H1 (cell line): ENCODE results near the gene FMN2. TPM values are rescaled to one million over a fixed set of nuclear protein-coding genes. Genes with fewer than 3 reads are reported as not detected.

Experiments used
- CTCF ChIA-PET: fragments of 300-600 bp; sonication (Branson Sonifier 250); formaldehyde crosslinking; loops from one replicate; lab custom pipeline; 2021; ENCODE audit not compliant: partially characterized antibody; lab: Charles Lee
- POLR2A ChIA-PET: fragments of 300-600 bp; sonication (Branson Sonifier 250); formaldehyde crosslinking; loops from one replicate; lab custom pipeline; 2021; ENCODE audit warnings: inconsistent platforms; ENCODE audit not compliant: partially characterized antibody; lab: Charles Lee
- DNase-seq, 2 experiments: peaks; one replicate each; pipeline versions ENCODE4 v3.0.0 to v3.0.0-alpha.2; 2010 to 2022; ENCODE audit warnings: low spot score in 2 of 2, low read depth in 1 of 2, mixed read lengths in 1 of 2
- FAIRE-seq: peaks from 2 replicates; lab custom pipeline; 2011; peaks lifted over from hg19 to GRCh38; lab: Jason Lieb, UNC
- H2AFZ ChIP-seq: 2 replicates; pipeline ENCODE4 v1.8.1; 2012; ENCODE audit warnings: low read length, inconsistent platforms
- H2AK5ac ChIP-seq: 2 replicates; pipeline ENCODE4 v1.6.1; 2013; ENCODE audit warnings: low read depth, low read length
- H2BK120ac ChIP-seq: replicated peaks from 2 replicates; pipeline ENCODE3; 2013; ENCODE audit warnings: low read depth, low read length, inconsistent platforms
- H2BK12ac ChIP-seq: 2 replicates; pipeline ENCODE4 v1.6.1; 2013; ENCODE audit warnings: low read depth, low read length
- H2BK15ac ChIP-seq: 2 replicates; pipeline ENCODE4 v1.6.1; 2013; ENCODE audit warnings: low read length
- H2BK20ac ChIP-seq: 2 replicates; pipeline ENCODE4 v1.6.1; 2013; ENCODE audit warnings: low read length
- H2BK5ac ChIP-seq: 2 replicates; pipeline ENCODE4 v1.6.1; 2013; ENCODE audit warnings: low read depth, low read length
- H3K14ac ChIP-seq: 2 replicates; pipeline ENCODE4 v1.6.1; 2013; ENCODE audit warnings: inconsistent platforms; ENCODE audit not compliant: insufficient read length
- H3K18ac ChIP-seq: 2 replicates; pipeline ENCODE4 v1.6.1; 2013; ENCODE audit warnings: low read length; ENCODE audit errors: extremely low read depth
- H3K23ac ChIP-seq: 2 replicates; pipeline ENCODE4 v1.6.1; 2013; ENCODE audit warnings: inconsistent platforms; ENCODE audit not compliant: insufficient read length
- H3K23me2 ChIP-seq: 2 replicates; pipeline ENCODE4 v1.6.1; 2013; ENCODE audit warnings: low read depth, low read length
- H3K27ac ChIP-seq: 2 replicates; pipeline ENCODE4 v1.6.1; 2011; ENCODE audit warnings: low read depth, low read length, inconsistent platforms
- H3K27me3 ChIP-seq, 4 experiments: replicated peaks in 1 of 4; 1 replicate in 1 of 4; 2 replicates in 3 of 4; pipeline versions ENCODE4 v1.6.1 to v1.8.1; 2011 to 2013; ENCODE audit warnings: low read length in 3 of 4, mild to moderate bottlenecking in 3 of 4, inconsistent platforms in 2 of 4, mixed read lengths in 2 of 4, moderate library complexity in 1 of 4; ENCODE audit not compliant: control insufficient read depth in 3 of 4, insufficient read depth in 3 of 4; ENCODE audit errors: extremely low read depth in 1 of 4
- H3K36me3 ChIP-seq, 4 experiments: 2 replicates each; pipeline versions ENCODE4 v1.6.1 to v1.8.1; 2011 to 2013; ENCODE audit warnings: mild to moderate bottlenecking in 4 of 4, low read length in 3 of 4, moderate library complexity in 2 of 4, control low read depth in 1 of 4, inconsistent platforms in 1 of 4; ENCODE audit not compliant: insufficient read depth in 4 of 4, control insufficient read depth in 2 of 4
- H3K4ac ChIP-seq: replicated peaks from 2 replicates; pipeline ENCODE3; 2013; ENCODE audit warnings: low read length, low read depth, mixed read lengths, inconsistent platforms; ENCODE audit not compliant: insufficient read length
- H3K4me1 ChIP-seq, 4 experiments: replicated peaks in 1 of 4; 1 replicate in 1 of 4; 2 replicates in 3 of 4; pipeline versions ENCODE4 v1.6.1 to v1.8.1; 2011 to 2013; ENCODE audit warnings: low read length in 3 of 4, inconsistent platforms in 2 of 4, mixed read lengths in 1 of 4; ENCODE audit not compliant: insufficient read depth in 4 of 4, control insufficient read depth in 3 of 4
- H3K4me2 ChIP-seq, 2 experiments: 2 replicates each; pipeline versions ENCODE4 v1.6.1 to v1.8.1; 2011 to 2013; ENCODE audit warnings: low read depth in 2 of 2, low read length in 2 of 2, control low read depth in 1 of 2, inconsistent platforms in 1 of 2, mild to moderate bottlenecking in 1 of 2; ENCODE audit not compliant: insufficient read depth in 1 of 2
- H3K4me3 ChIP-seq, 4 experiments: fragments of 200-600, 300-600 bp in 1 of 4; sonication (generic), shearing (Covaris generic), sonication (Bioruptor Twin) in 1 of 4; 2 replicates each; pipeline versions ENCODE4 v1.5.1 to v1.8.1; 2011 to 2016; ENCODE audit warnings: low read length in 4 of 4, low read depth in 3 of 4, control low read depth in 2 of 4, inconsistent platforms in 2 of 4, mild to moderate bottlenecking in 2 of 4, mixed read lengths in 1 of 4, moderate library complexity in 1 of 4; ENCODE audit not compliant: insufficient read depth in 2 of 4; ENCODE audit errors: extremely low read depth in 1 of 4
- H3K56ac ChIP-seq: replicated peaks from 2 replicates; pipeline ENCODE3; 2013; ENCODE audit warnings: low read depth, mild to moderate bottlenecking, mixed read lengths, low read length, inconsistent platforms; ENCODE audit not compliant: insufficient read length
- H3K79me1 ChIP-seq: 2 replicates; pipeline ENCODE4 v1.6.1; 2013; ENCODE audit warnings: low read depth, low read length, control low read depth
- H3K79me2 ChIP-seq, 2 experiments: 2 replicates each; pipeline versions ENCODE4 v1.6.1 to v1.8.1; 2012 to 2013; ENCODE audit warnings: low read length in 2 of 2, mild to moderate bottlenecking in 2 of 2, inconsistent platforms in 1 of 2; ENCODE audit not compliant: insufficient read depth in 2 of 2, control insufficient read depth in 1 of 2
- H3K9ac ChIP-seq, 4 experiments: replicated peaks in 1 of 4; 1 replicate in 1 of 4; 2 replicates in 3 of 4; pipeline versions ENCODE4 v1.6.1 to v1.8.1; 2011 to 2013; ENCODE audit warnings: low read depth in 3 of 4, low read length in 3 of 4, control low read depth in 2 of 4, mild to moderate bottlenecking in 2 of 4, moderate library complexity in 2 of 4, inconsistent platforms in 1 of 4; ENCODE audit errors: extremely low read depth in 1 of 4
- H3K9me3 ChIP-seq, 2 experiments: 2 replicates each; pipeline versions ENCODE4 v1.6.1 to v1.8.1; 2012 to 2013; ENCODE audit warnings: mild to moderate bottlenecking in 2 of 2, moderate library complexity in 2 of 2, control low read depth in 1 of 2, inconsistent platforms in 1 of 2, low read depth in 1 of 2, low read length in 1 of 2, mixed read lengths in 1 of 2; ENCODE audit not compliant: insufficient read depth in 2 of 2
- H4K20me1 ChIP-seq, 2 experiments: replicated peaks in 1 of 2; 2 replicates each; pipeline versions ENCODE3 to v1.8.1; 2011 to 2013; ENCODE audit warnings: inconsistent platforms in 2 of 2, low read length in 2 of 2, mild to moderate bottlenecking in 1 of 2; ENCODE audit not compliant: insufficient read depth in 2 of 2, control insufficient read depth in 1 of 2
- H4K5ac ChIP-seq: 2 replicates; pipeline ENCODE4 v1.6.1; 2013; ENCODE audit warnings: low read length, low read depth, mixed read lengths, inconsistent platforms; ENCODE audit not compliant: insufficient read length
- H4K8ac ChIP-seq: 2 replicates; pipeline ENCODE4 v1.8.0; 2013; ENCODE audit warnings: mild to moderate bottlenecking, moderate library complexity, low read length, inconsistent platforms; ENCODE audit not compliant: insufficient read depth; ENCODE audit errors: extremely low read depth
- H4K91ac ChIP-seq: replicated peaks from 2 replicates; pipeline ENCODE3; 2013; ENCODE audit warnings: low read length, mixed read lengths, inconsistent platforms; ENCODE audit not compliant: insufficient read length
- JUND ChIP-seq: IDR thresholded peaks from 2 replicates; pipeline ENCODE4 v1.6.1; 2011; ENCODE audit warnings: mild to moderate bottlenecking, improper control_type of control experiment, low read length
- SP2 ChIP-seq: IDR thresholded peaks from 2 replicates; pipeline ENCODE4 v1.6.1; 2012; ENCODE audit warnings: mild to moderate bottlenecking, low read length, inconsistent platforms
- WGBS, 2 experiments: shearing (Covaris generic) in 1 of 2; methylation state at CpG; one replicate each; pipeline versions ENCODE4 v1.1.6 to v1.1.7; 2013 to 2015; ENCODE audit warnings: low lambda C conversion rate in 2 of 2, mixed read lengths in 2 of 2, inconsistent platforms in 1 of 2, low coverage in 1 of 2, missing lambda C conversion rate in 1 of 2; ENCODE audit not compliant: insufficient replicate concordance in 2 of 2, insufficient coverage in 1 of 2, insufficient read length in 1 of 2; ENCODE audit errors: extremely low coverage in 1 of 2, missing lambda C conversion rate in 1 of 2; 5-methylcytosine and 5-hydroxymethylcytosine counted together
- polyA plus RNA-seq, 7 experiments: library from polyadenylated mRNA; depleted of rRNA in 3 of 7; stranded (reverse) in 5 of 7; unstranded in 2 of 7; fragments of >200 nt in 5 of 7; fragments of 200-250 nt in 2 of 7; gene quantifications; 1 replicate in 5 of 7; 2 replicates in 1 of 7; 4 replicates in 1 of 7; pipeline versions ENCODE4 v1.2.1 to v1.2.3, GENCODE V29; 2011 to 2013; ENCODE audit warnings: missing spikeins in 2 of 7, mixed read lengths in 2 of 7
- total RNA-seq: library from RNA; stranded (reverse); fragmentation: NEBNext Ultra II Directional; extraction: Animal tissue kit (Norgen Biotek cat#: 25700); gene quantifications from 2 replicates; pipeline ENCODE4 v1.2.1, GENCODE V29; 2021

FMN2 gene
- total and polyA plus RNA-seq, 2 of the 8 experiments (the other 6 are each of a cell fraction or from before 2014, with no cell fraction given), result 0.83 to 2.0 TPM

DNA sequence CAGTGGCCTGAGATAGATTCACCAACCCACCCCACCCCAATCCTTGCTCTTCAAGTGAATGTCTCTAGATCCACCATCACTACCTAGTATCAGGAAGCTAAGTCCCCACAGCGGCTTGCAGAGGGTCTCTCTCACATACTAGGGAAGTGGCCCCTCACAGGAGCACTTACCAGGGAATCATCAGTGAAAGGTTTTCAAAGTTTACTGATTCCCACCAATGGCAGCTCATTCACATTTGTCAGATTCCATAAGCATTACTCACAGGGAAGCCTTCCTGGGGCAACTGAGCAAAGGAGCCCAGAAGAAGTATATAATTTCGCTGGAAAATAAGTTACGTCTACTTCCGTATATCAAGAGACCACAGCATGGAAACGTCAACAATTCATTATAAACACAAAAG is 399.5 kb downstream of the FMN2 start:
- no peak for DNase-seq
- H3K79me1 ChIP-seq, result no peaks in the 10 kb centered on the region

More for the DNA sequence above, 399.5 kb downstream of the FMN2 start:
- Histone ChIP-seq H3K23me2 (peaks cover 2% of the 10 kb centered on the region; the same call in 1 of the 2 replicates), H2AFZ (no peak overlapping the region), H2BK15ac (no peak overlapping the region), H4K8ac (no peak overlapping the region), H3K36me3 (no peaks in the 10 kb centered on the region), H3K4me2 (no peak overlapping the region; a peak in 2 of 4 replicates), H3K4ac (no peak overlapping the region), H3K14ac (no peak overlapping the region), H2AK5ac (no peak overlapping the region), H3K9ac (no peak overlapping the region), H3K9me3 (no peaks in the 10 kb centered on the region), H2BK20ac (no peak overlapping the region), H4K20me1 (no peaks in the 10 kb centered on the region), H3K4me1 (peaks cover 0 to 4% (median under 1%) of the 10 kb centered on the region in 4 experiments; a peak in 2 of 7 replicates), H3K56ac (no peak overlapping the region), H4K5ac (no peak overlapping the region)
- 55% methylated on average over 5 of the region's 5 CpGs; no CpG with 5 or more reads in 1 of the 2 experiments for WGBS, 2 experiments
- CTCF ChIA-PET, result interaction anchor here (1.0 to 4.3 kb wide), 4 partner anchors 19 to 216 kb away, joined by 3 to 20 read pairs (median 8); no protein-coding TSS in a partner anchor
- FAIRE-seq, result no peak
- TF ChIP-seq SP2, result no peak
- peak; percentile 39; the same call in 1 of the 2 replicates for TF ChIP-seq JUND
- TF ChIP-seq, all 59 proteins: peak for 1
- Histone ChIP-seq H3K23ac (no peak overlapping the region), H3K4me3 (no peak overlapping the region), H4K91ac (no peak overlapping the region), H3K27ac (no peak overlapping the region), H2BK5ac (no peak overlapping the region), H3K27me3 (peaks cover 0 to 14% (median 10%) of the 10 kb centered on the region in 4 experiments; a peak in 4 of 7 replicates), H3K79me2 (no peaks in the 10 kb centered on the region), H2BK12ac (no peak overlapping the region), H3K18ac (no peak overlapping the region), H2BK120ac (no peak overlapping the region)
- POLR2A ChIA-PET, result no interaction called here
